Activated CD8-positive, alpha-beta memory T cell treated with anti-CD3 and anti-CD28 coated beads, Interleukin-2, amount 50 U/mL, for 1 hour (primary cell): ENCODE data around the gene PSPC1.
"Not testable (repeated sequence)": the region's sequence is repeated elsewhere in the genome, so short reads cannot be mapped to it uniquely, and the experiment has no call there.

ENCODE experiments used
- DNase-seq: peaks from one replicate; pipeline ENCODE4 v3.0.0-alpha.2; 2020; ENCODE audit errors: extremely low read depth

PSPC1 gene

GRCh38 chr13:19782727-19783682, at the start of gene PSPC1:
Gene PSPC1 (minus strand): TSS chr13:19782945. CDS start chr13:19782757, 188 bp downstream.
- peak; percentile 88 for DNase-seq

DNA sequence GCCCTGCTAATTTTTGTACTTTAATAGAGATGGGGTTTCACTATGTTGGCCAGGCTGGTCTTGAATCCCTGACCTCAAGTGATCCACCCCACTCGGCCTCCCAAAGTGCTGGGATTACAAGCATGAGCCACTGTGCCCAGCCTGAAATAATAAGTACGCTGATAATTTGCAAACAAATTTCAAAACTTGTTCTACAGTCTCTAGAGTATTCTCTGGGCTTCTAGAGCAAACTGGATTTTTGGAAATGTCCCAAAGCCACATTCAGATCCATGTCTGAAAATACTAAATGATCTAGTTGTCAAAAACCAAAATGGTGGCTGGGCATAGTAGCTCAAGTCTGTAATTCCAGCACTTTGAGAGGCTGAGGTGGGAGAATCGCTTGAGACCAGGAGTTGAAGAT, 39.9 kb upstream of the PSPC1 start:
- no peak for DNase-seq

- no peak for DNase-seq
Observed at GRCh38 chr13:19818223-19818842, 35.6 kb upstream of the PSPC1 start.

GRCh38 chr13:19817510-19818158, 34.9 kb upstream of the PSPC1 start:
- no peak for DNase-seq

- no peak for DNase-seq
Observed at GRCh38 chr13:19817106-19817505, 34.4 kb upstream of the PSPC1 start.

- DNase-seq: not testable (repeated sequence)
Observed at GRCh38 chr13:19815842-19816241, 33.1 kb upstream of the PSPC1 start.

GRCh38 chr13:19810996-19811881, 28.5 kb upstream of the PSPC1 start:
- no peak for DNase-seq

GRCh38 chr13:19810151-19810550, 27.4 kb upstream of the PSPC1 start:
- DNase-seq: no peak

DNA sequence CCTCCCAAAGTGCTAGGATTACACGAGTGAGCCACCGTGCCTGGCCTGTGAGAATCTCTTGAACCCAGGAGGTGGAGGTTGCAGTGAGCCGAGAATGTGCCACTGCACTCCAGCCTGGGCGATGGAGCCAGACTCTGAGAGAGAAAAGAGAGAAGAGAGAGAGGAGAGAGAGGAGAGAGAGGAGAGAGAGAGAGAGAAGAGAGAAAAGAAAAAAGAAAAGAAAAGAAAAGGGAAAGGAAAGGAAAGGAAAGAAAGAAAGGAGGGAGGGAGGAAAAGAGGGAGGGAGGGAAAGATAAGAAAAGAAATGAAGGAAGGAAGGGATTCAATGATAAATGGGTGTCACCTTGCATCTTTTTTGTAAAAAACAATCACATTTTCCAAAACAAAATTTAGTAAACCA, 23.0 kb upstream of the PSPC1 start:
- no peak for DNase-seq

GRCh38 chr13:19795956-19796355, 13.2 kb upstream of the PSPC1 start:
- no peak for DNase-seq

GRCh38 chr13:19794631-19795030, 11.9 kb upstream of the PSPC1 start:
- no peak for DNase-seq

DNA sequence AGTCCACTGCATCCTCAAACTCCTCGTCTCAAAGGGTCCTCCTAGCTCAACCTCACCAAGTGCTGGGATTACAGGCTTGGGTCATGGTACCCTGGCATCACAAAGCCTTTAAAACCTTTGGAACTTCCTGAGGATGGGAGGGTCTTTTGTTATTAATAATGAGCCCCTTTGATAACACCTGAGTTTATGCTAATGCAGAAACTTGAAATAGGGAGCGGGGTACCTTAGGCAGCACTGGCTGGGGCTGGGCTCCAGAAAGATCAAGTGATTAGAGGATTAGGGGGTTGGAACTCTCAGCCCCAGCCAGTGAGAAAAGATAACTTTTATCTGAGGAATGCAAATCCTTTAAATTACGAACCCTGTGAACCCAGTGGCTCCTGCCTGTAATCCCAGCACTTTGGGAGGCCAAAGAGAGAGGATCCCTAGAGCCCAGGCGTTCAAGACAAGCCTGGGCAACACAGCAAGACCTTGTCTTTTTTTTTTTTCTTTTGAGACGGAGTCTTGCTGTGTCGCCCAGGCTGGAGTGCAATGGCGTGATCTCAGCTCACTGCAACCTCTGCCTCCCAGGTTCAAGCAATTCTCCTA, 9.3 kb upstream of the PSPC1 start:
- no peak for DNase-seq

DNA sequence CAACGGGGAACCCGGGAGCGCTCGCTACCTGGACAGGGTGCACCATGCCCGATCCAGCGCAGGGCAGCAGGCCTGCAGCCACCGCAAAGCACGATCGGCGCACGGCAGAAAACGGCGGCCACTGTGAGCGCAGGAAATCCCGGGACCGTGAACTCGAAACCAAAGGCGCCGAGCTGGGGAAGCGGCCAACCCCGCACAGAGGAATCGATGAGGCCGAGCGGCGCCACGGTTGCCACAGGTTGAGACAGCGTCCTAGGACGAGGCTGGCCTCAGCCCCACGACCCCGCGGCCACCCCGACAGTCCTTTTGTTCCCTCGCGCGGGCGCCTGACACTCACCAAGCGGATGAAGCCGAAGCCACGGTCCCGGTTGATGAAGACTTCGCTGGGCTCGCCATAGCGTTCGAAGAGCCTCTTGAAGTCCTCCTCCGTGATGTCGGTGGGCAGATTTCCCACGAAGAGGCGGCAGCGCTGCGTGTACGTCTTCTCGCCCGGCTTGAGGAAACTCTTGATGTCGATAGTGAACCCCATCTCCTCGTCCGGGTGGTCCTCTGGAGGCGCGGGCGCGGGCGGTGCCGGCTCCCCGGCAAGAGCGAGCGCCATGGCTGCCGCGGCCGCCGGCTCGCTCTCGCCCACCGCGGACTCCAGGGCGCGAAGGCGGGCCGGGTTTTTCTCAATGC, 557 bp downstream of the PSPC1 start:
- peak; percentile 4 for DNase-seq

- DNase-seq: no peak
Observed at GRCh38 chr13:19781526-19781925, 1.2 kb downstream of the PSPC1 start.

DNA sequence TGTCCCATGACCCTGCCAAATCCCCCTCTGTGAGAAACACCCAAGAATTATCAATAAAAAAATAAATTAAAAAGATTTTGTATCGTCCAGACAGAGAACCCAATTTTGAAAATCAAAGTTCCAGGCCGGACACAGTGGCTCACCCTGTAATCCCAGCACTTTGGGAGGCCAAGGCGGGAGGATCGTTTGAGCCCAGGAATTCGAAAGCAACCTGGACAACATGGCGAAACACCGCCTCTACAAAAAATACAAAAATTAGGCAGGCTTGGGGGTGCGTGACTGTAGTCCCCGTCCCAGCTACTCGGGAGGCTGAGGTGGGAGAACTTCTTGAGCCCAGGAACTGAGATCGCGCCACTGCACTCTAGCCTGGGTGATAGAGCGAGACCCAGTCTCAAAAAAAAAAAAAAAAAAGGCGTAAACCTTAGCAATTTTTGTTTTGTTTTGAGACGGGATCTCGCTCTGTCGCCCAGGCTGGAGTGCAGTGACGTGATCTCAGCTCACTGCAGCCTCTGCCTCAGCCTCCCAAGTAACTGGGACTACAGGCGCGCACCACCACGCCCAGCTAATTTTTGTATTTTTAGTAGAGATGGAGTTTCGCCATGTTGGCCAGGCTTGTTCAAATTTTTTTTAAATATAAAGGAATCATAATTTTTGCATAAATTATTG, 1.9 kb downstream of the PSPC1 start:
- DNase-seq: not testable (repeated sequence)

GRCh38 chr13:19772306-19772705, 10.4 kb downstream of the PSPC1 start:
- DNase-seq: no peak

- DNase-seq: no peak
Observed at GRCh38 chr13:19769854-19770253, 12.9 kb downstream of the PSPC1 start.

GRCh38 chr13:19767966-19768365, 14.8 kb downstream of the PSPC1 start:
- no peak for DNase-seq

DNA sequence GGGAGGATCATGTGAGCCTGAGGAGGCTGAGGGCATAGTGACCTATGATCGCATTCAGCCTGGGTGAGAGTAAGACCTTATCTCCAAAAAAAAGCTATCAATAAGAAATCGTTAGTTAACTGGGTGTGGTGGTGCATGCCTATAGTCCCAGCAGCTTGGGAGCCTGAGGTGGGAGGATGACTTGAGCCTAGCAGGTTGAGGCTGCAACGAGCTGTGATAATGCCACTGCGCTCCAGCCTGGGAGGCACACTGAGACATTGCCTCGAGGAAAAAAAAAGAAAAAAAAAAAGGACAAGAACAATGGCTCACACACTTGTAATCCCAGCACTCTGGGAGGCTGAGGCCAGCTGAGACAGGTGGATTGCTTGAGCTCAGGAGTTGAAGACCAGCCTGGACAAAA, 16.2 kb downstream of the PSPC1 start:
- no peak for DNase-seq

GRCh38 chr13:19764237-19764636, 18.5 kb downstream of the PSPC1 start:
- no peak for DNase-seq
